Astrocyte (in vitro differentiated cells and primary cell): ENCODE results near the gene FBXW5. TPM values are rescaled to one million over a fixed set of nuclear protein-coding genes. Genes with fewer than 3 reads are reported as not detected.

Experiments used
- DNase-seq: peaks from one replicate; pipeline ENCODE4 v3.0.0-alpha.2; 2010; ENCODE audit warnings: low read depth
- FAIRE-seq: peaks from 2 replicates; lab custom pipeline; 2011; peaks lifted over from hg19 to GRCh38; lab: Jason Lieb, UNC
- H2AFZ ChIP-seq: 2 replicates; pipeline ENCODE4 v1.6.0; 2012; ENCODE audit warnings: low read depth, low read length, inconsistent platforms
- H3K27ac ChIP-seq: 2 replicates; pipeline ENCODE4 v1.5.1; 2011; ENCODE audit warnings: low read depth, low read length, inconsistent platforms
- H3K27me3 ChIP-seq: 2 replicates; pipeline ENCODE4 v1.6.0; 2011; ENCODE audit warnings: low read length, inconsistent platforms; ENCODE audit not compliant: insufficient read depth
- H3K36me3 ChIP-seq: 2 replicates; pipeline ENCODE4 v1.5.1; 2011; ENCODE audit warnings: low read length, inconsistent platforms; ENCODE audit not compliant: insufficient read depth
- H3K4me1 ChIP-seq: 2 replicates; pipeline ENCODE4 v1.5.1; 2011; ENCODE audit warnings: low read length, inconsistent platforms; ENCODE audit not compliant: insufficient read depth
- H3K4me2 ChIP-seq: 2 replicates; pipeline ENCODE4 v1.6.0; 2012; ENCODE audit warnings: low read length, inconsistent platforms
- H3K4me3 ChIP-seq: 2 replicates; pipeline ENCODE4 v1.5.1; 2011; ENCODE audit warnings: low read depth, mild to moderate bottlenecking, low read length, inconsistent platforms; ENCODE audit not compliant: insufficient read depth
- H3K79me2 ChIP-seq: 2 replicates; pipeline ENCODE4 v1.6.0; 2012; ENCODE audit warnings: mild to moderate bottlenecking, low read length, inconsistent platforms; ENCODE audit not compliant: insufficient read depth
- H3K9ac ChIP-seq: 2 replicates; pipeline ENCODE4 v1.6.0; 2012; ENCODE audit warnings: mild to moderate bottlenecking, low read length, inconsistent platforms
- H3K9me3 ChIP-seq: 2 replicates; pipeline ENCODE4 v1.5.1; 2012; ENCODE audit warnings: low read depth, mild to moderate bottlenecking, low read length, inconsistent platforms; ENCODE audit not compliant: insufficient read depth
- H4K20me1 ChIP-seq: 2 replicates; pipeline ENCODE4 v1.6.0; 2012; ENCODE audit warnings: low read length, inconsistent platforms; ENCODE audit not compliant: insufficient read depth
- H3K27ac Mint-ChIP-seq: one replicate; pipeline ENCODE4 v1.8.0; 2021; ENCODE audit warnings: mild to moderate bottlenecking, mixed read lengths; ENCODE audit not compliant: unreplicated experiment
- H3K27me3 Mint-ChIP-seq: one replicate; pipeline ENCODE4 v1.8.0; 2021; ENCODE audit warnings: low read depth, mixed read lengths; ENCODE audit not compliant: unreplicated experiment
- H3K36me3 Mint-ChIP-seq: one replicate; pipeline ENCODE4 v1.8.0; 2021; ENCODE audit warnings: low read depth, mixed read lengths; ENCODE audit not compliant: unreplicated experiment
- H3K4me1 Mint-ChIP-seq: one replicate; pipeline ENCODE4 v1.8.0; 2021; ENCODE audit warnings: low read depth, mixed read lengths; ENCODE audit not compliant: unreplicated experiment
- H3K4me3 Mint-ChIP-seq: one replicate; pipeline ENCODE4 v1.8.0; 2021; ENCODE audit warnings: mild to moderate bottlenecking, moderate library complexity, mixed read lengths; ENCODE audit not compliant: unreplicated experiment
- H3K9me3 Mint-ChIP-seq: one replicate; pipeline ENCODE4 v1.8.0; 2021; ENCODE audit warnings: mild to moderate bottlenecking, mixed read lengths; ENCODE audit not compliant: unreplicated experiment
- CTCF ChIP-seq: IDR thresholded peaks from 2 replicates; pipeline ENCODE4 v1.5.1; 2011; ENCODE audit warnings: low read depth, mild to moderate bottlenecking, inconsistent platforms, low read length, moderate library complexity; ENCODE audit not compliant: insufficient read depth
- EZH2 ChIP-seq: IDR thresholded peaks from 2 replicates; pipeline ENCODE4 v1.6.1; 2012; ENCODE audit warnings: mild to moderate bottlenecking, low read length, inconsistent platforms; ENCODE audit not compliant: insufficient read depth
- total RNA-seq: library from RNA; stranded (reverse); gene quantifications from 2 replicates; pipeline ENCODE4 v1.2.1, GENCODE V29; 2021

Gene FBXW5
- total RNA-seq, 1 donor from 2014 or later: 70.4 TPM

- DNase-seq (no peak), FAIRE-seq (no peak)
- Histone ChIP-seq H3K36me3 (no peaks in the 10 kb centered on the region), H3K4me1 (no peaks in the 10 kb centered on the region), H3K9ac (no peak overlapping the region), H3K4me2 (no peak overlapping the region), H3K27ac (no peak overlapping the region), H2AFZ (no peak overlapping the region), H3K4me3 (no peak overlapping the region), H3K79me2 (no peaks in the 10 kb centered on the region), H3K27me3 (peaks cover 21% of the 10 kb centered on the region), H4K20me1 (no peaks in the 10 kb centered on the region), H3K9me3 (no peaks in the 10 kb centered on the region)
- TF ChIP-seq EZH2: no peak
- no peak for TF ChIP-seq CTCF
- no peak overlapping the region for H3K27ac Mint-ChIP-seq
- H3K9me3 Mint-ChIP-seq: no peaks in the 10 kb centered on the region
- no peaks in the 10 kb centered on the region for H3K4me1 Mint-ChIP-seq
- no peak overlapping the region for H3K4me3 Mint-ChIP-seq
- peaks cover 5% of the 10 kb centered on the region for H3K36me3 Mint-ChIP-seq
- H3K27me3 Mint-ChIP-seq: peaks cover 37% of the 10 kb centered on the region
These were observed 40.0 kb upstream of the FBXW5 start for GRCh38 chr9:136984464-136985026.

GRCh38 chr9:136983656-136984314 is 39.2 kb upstream of the FBXW5 start:
- no peak overlapping the region for H3K9ac ChIP-seq

More at GRCh38 chr9:136983656-136984314, 39.2 kb upstream of the FBXW5 start:
- H3K27me3 ChIP-seq: peaks cover 21% of the 10 kb centered on the region
- no peaks in the 10 kb centered on the region for H3K36me3 ChIP-seq
- H4K20me1 ChIP-seq: no peaks in the 10 kb centered on the region
- no peaks in the 10 kb centered on the region for H3K9me3 ChIP-seq
- Mint-ChIP-seq H3K27ac (no peak overlapping the region), H3K9me3 (no peaks in the 10 kb centered on the region), H3K4me3 (no peak overlapping the region), H3K4me1 (no peaks in the 10 kb centered on the region), H3K36me3 (peaks cover 5% of the 10 kb centered on the region), H3K27me3 (peaks cover 33% of the 10 kb centered on the region)
- TF ChIP-seq EZH2: no peak
- TF ChIP-seq CTCF: no peak
- no peak for DNase-seq
- H3K27ac ChIP-seq: no peak overlapping the region
- no peak overlapping the region for H3K4me3 ChIP-seq
- H3K4me2 ChIP-seq: no peak overlapping the region
- H2AFZ ChIP-seq: no peak overlapping the region
- H3K4me1 ChIP-seq: no peaks in the 10 kb centered on the region
- no peaks in the 10 kb centered on the region for H3K79me2 ChIP-seq
- no peak for FAIRE-seq
